Hepatocyte (in vitro differentiated cells): ENCODE results near the gene LONP2.

Experiments
- EZH2 ChIP-seq: fragments of 200-600 bp; sonication (generic); IDR thresholded peaks from 2 replicates; pipeline ENCODE4 v1.6.1; 2016; ENCODE audit warnings: antibody characterized with exemption, mild to moderate bottlenecking, borderline replicate concordance
- EZH2phosphoT487 ChIP-seq: fragments of 200-600 bp; sonication (generic); IDR thresholded peaks from one replicate; pipeline ENCODE4 v1.6.1; 2018; ENCODE audit warnings: antibody characterized with exemption, mild to moderate bottlenecking, low read depth, moderate library complexity; ENCODE audit not compliant: unreplicated experiment, severe bottlenecking
- TF ChIP-seq, protein P1 (sequence below): fragments of 200-600 bp; sonication (generic); IDR thresholded peaks from 2 replicates; pipeline ENCODE4 v1.5.1; 2016; ENCODE audit warnings: antibody characterized with exemption, mild to moderate bottlenecking; ENCODE audit not compliant: poor library complexity

DNA sequence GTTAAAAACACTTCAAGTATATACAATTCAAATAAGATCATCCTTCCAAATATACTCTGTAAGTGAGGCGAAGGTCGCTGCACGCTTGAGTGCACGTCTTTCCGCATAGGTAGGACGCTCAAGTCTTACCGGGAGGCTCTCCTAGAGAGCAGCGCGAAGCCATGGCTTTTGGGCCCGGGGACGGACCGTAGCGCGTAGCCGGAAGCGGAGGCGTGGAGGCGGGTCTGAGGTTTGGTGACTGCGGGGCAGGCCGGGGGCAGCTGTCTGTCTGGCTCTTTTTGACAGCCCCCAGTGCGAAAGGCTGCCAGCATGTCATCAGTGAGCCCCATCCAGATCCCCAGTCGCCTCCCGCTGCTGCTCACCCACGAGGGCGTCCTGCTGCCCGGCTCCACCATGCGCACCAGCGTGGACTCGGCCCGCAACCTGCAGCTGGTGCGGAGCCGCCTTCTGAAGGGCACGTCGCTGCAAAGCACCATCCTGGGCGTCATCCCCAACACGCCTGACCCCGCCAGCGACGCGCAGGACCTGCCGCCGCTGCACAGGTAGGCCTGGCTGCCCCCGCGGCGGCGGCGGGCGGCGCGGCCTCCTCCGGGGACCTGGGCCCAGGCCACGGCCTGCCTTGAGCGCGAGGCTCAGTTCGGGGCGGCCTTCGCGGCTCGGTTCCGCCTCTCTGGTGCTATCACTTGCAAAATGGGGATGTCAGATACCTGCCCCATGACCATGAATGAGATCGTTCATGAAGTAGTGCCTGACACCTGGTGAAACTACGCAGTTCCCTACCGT is at the start of gene LONP2:
- TF ChIP-seq EZH2phosphoT487 (no peak), EZH2 (no peak)
- TF ChIP-seq, protein P1, sequence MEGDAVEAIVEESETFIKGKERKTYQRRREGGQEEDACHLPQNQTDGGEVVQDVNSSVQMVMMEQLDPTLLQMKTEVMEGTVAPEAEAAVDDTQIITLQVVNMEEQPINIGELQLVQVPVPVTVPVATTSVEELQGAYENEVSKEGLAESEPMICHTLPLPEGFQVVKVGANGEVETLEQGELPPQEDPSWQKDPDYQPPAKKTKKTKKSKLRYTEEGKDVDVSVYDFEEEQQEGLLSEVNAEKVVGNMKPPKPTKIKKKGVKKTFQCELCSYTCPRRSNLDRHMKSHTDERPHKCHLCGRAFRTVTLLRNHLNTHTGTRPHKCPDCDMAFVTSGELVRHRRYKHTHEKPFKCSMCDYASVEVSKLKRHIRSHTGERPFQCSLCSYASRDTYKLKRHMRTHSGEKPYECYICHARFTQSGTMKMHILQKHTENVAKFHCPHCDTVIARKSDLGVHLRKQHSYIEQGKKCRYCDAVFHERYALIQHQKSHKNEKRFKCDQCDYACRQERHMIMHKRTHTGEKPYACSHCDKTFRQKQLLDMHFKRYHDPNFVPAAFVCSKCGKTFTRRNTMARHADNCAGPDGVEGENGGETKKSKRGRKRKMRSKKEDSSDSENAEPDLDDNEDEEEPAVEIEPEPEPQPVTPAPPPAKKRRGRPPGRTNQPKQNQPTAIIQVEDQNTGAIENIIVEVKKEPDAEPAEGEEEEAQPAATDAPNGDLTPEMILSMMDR = no peak
